H9 (cell line): ENCODE measurements around the gene CHST5. TPM values are rescaled to one million over a fixed set of nuclear protein-coding genes. Genes with fewer than 3 reads are reported as not detected.

ENCODE experiments used
- DNase-seq: peaks from one replicate; pipeline ENCODE4 v3.0.0-alpha.2; 2017
- H2AFZ ChIP-seq: one replicate; pipeline ENCODE4 v1.6.1; 2013; ENCODE audit warnings: mild to moderate bottlenecking, low read length, control low read depth, moderate library complexity
- H2AK5ac ChIP-seq: 2 replicates; pipeline ENCODE4 v1.6.1; 2013; ENCODE audit warnings: low read length, control low read depth, mixed read lengths; ENCODE audit not compliant: insufficient read length
- H2BK120ac ChIP-seq: one replicate; pipeline ENCODE4 v1.6.1; 2013; ENCODE audit warnings: low read depth, mild to moderate bottlenecking, low read length, control low read depth, inconsistent platforms; ENCODE audit not compliant: poor library complexity, severe bottlenecking
- H2BK12ac ChIP-seq: 2 replicates; pipeline ENCODE4 v1.6.1; 2013; ENCODE audit warnings: low read length, control low read depth, mixed read lengths, low read depth; ENCODE audit not compliant: insufficient read length
- H2BK15ac ChIP-seq: 2 replicates; pipeline ENCODE4 v1.6.1; 2013; ENCODE audit warnings: low read depth, low read length, control low read depth
- H2BK20ac ChIP-seq: one replicate; pipeline ENCODE4 v1.6.1; 2013; ENCODE audit warnings: low read depth, mild to moderate bottlenecking, low read length, control low read depth, inconsistent platforms; ENCODE audit not compliant: poor library complexity, severe bottlenecking
- H2BK5ac ChIP-seq: 2 replicates; pipeline ENCODE4 v1.6.1; 2013; ENCODE audit warnings: low read length, control low read depth, mixed read lengths; ENCODE audit not compliant: insufficient read length
- H3K14ac ChIP-seq: 2 replicates; pipeline ENCODE4 v1.6.1; 2013; ENCODE audit warnings: low read length, control low read depth; ENCODE audit not compliant: insufficient read depth
- H3K18ac ChIP-seq: 2 replicates; pipeline ENCODE4 v1.6.1; 2013; ENCODE audit warnings: low read depth, mild to moderate bottlenecking, mixed read lengths, low read length, control low read depth; ENCODE audit not compliant: insufficient read length
- H3K23ac ChIP-seq: 2 replicates; pipeline ENCODE4 v1.6.1; 2013; ENCODE audit warnings: low read length, control low read depth, mixed read lengths, low read depth; ENCODE audit not compliant: insufficient read length
- H3K23me2 ChIP-seq: 2 replicates; pipeline ENCODE4 v1.6.1; 2013; ENCODE audit warnings: low read depth, mild to moderate bottlenecking, mixed read lengths, low read length, control low read depth; ENCODE audit not compliant: insufficient read length, poor library complexity, severe bottlenecking
- H3K27ac ChIP-seq: 2 replicates; pipeline ENCODE4 v1.5.1; 2013; ENCODE audit warnings: low read length, control low read depth, mixed read lengths, low read depth; ENCODE audit not compliant: insufficient read length
- H3K27me3 ChIP-seq: 2 replicates; pipeline ENCODE4 v1.6.1; 2013; ENCODE audit warnings: low read length, control low read depth, inconsistent platforms; ENCODE audit not compliant: insufficient read depth
- H3K4ac ChIP-seq: 2 replicates; pipeline ENCODE4 v1.6.1; 2013; ENCODE audit warnings: low read depth, mild to moderate bottlenecking, control low read depth, inconsistent platforms, low read length, moderate library complexity
- H3K4me1 ChIP-seq: 2 replicates; pipeline ENCODE4 v1.6.1; 2013; ENCODE audit warnings: low read length, control low read depth, inconsistent platforms; ENCODE audit not compliant: insufficient read depth
- H3K4me2 ChIP-seq: 2 replicates; pipeline ENCODE4 v1.6.1; 2013; ENCODE audit warnings: low read length, control low read depth, mixed read lengths; ENCODE audit not compliant: insufficient read length, insufficient read depth
- H3K56ac ChIP-seq: 2 replicates; pipeline ENCODE4 v1.6.1; 2013; ENCODE audit warnings: low read depth, mild to moderate bottlenecking, mixed read lengths, low read length, control low read depth; ENCODE audit not compliant: insufficient read length
- H3K79me1 ChIP-seq: 2 replicates; pipeline ENCODE4 v1.6.1; 2013; ENCODE audit warnings: low read depth, mild to moderate bottlenecking, moderate library complexity, low read length, control low read depth, inconsistent platforms; ENCODE audit not compliant: insufficient read depth, poor library complexity, severe bottlenecking
- H3K79me2 ChIP-seq: 2 replicates; pipeline ENCODE4 v1.6.1; 2013; ENCODE audit warnings: low read length, control low read depth, inconsistent platforms; ENCODE audit not compliant: insufficient read depth
- H3K9ac ChIP-seq: 2 replicates; pipeline ENCODE4 v1.6.1; 2013; ENCODE audit warnings: low read length, control low read depth, mixed read lengths; ENCODE audit not compliant: insufficient read length; ENCODE audit errors: extremely low read depth
- H3K9me3 ChIP-seq: one replicate; pipeline ENCODE4 v1.6.1; 2013; ENCODE audit warnings: low read depth, low read length, inconsistent platforms; ENCODE audit not compliant: control insufficient read depth
- H3T11ph ChIP-seq: one replicate; pipeline ENCODE4 v1.6.1; 2013; ENCODE audit warnings: mild to moderate bottlenecking, low read length, control low read depth, inconsistent platforms
- H4K20me1 ChIP-seq: one replicate; pipeline ENCODE4 v1.6.1; 2013; ENCODE audit not compliant: control insufficient read depth, insufficient read length, insufficient read depth
- H4K5ac ChIP-seq: 2 replicates; pipeline ENCODE4 v1.6.1; 2013; ENCODE audit warnings: low read depth, mild to moderate bottlenecking, mixed read lengths, low read length, control low read depth; ENCODE audit not compliant: insufficient read length
- H4K8ac ChIP-seq: replicated peaks from 2 replicates; pipeline ENCODE4 v1.6.1; 2013; ENCODE audit warnings: low read length, control low read depth, mixed read lengths, low read depth; ENCODE audit not compliant: insufficient read length
- H4K91ac ChIP-seq: 2 replicates; pipeline ENCODE4 v1.6.1; 2013; ENCODE audit warnings: low read depth, mild to moderate bottlenecking, moderate library complexity, mixed read lengths, low read length, control low read depth; ENCODE audit not compliant: insufficient read length
- H3K27ac Mint-ChIP-seq, 3 experiments: 2 replicates in 2 of 3; 3 replicates in 1 of 3; pipeline ENCODE4 v1.8.0; 2020 to 2021; ENCODE audit warnings: mixed read lengths in 3 of 3, mild to moderate bottlenecking in 1 of 3, moderate library complexity in 1 of 3
- H3K27me3 Mint-ChIP-seq: 2 replicates; pipeline ENCODE4 v1.8.0; 2021; ENCODE audit warnings: low read depth, mild to moderate bottlenecking, moderate library complexity, mixed read lengths
- H3K36me3 Mint-ChIP-seq, 3 experiments: 2 replicates in 2 of 3; 3 replicates in 1 of 3; pipeline ENCODE4 v1.8.0; 2020 to 2021; ENCODE audit warnings: low read depth in 3 of 3, mixed read lengths in 3 of 3; ENCODE audit not compliant: insufficient read depth in 1 of 3
- H3K4me1 Mint-ChIP-seq, 2 experiments: 2 replicates each; pipeline ENCODE4 v1.8.0; 2020; ENCODE audit warnings: mixed read lengths in 2 of 2
- H3K4me3 Mint-ChIP-seq, 2 experiments: 2 replicates in 1 of 2; 3 replicates in 1 of 2; pipeline ENCODE4 v1.8.0; 2020 to 2021; ENCODE audit warnings: mild to moderate bottlenecking in 2 of 2, mixed read lengths in 2 of 2, moderate library complexity in 1 of 2
- H3K9me3 Mint-ChIP-seq, 2 experiments: 2 replicates in 1 of 2; 3 replicates in 1 of 2; pipeline ENCODE4 v1.8.0; 2020; ENCODE audit warnings: mild to moderate bottlenecking in 2 of 2, mixed read lengths in 2 of 2, moderate library complexity in 1 of 2
- CTCF ChIP-seq: fragments of 200-600 bp; sonication (generic); conservative IDR thresholded peaks from 3 replicates; pipeline ENCODE4 v1.8.0; 2021; ENCODE audit warnings: antibody characterized with exemption, mild to moderate bottlenecking
- WGBS: extraction: QIAGEN DNeasy Blood & Tissue Kit; methylation state at CpG from one replicate; pipeline ENCODE4 v1.1.7; 2013; ENCODE audit warnings: missing lambda C conversion rate, low lambda C conversion rate, mixed read lengths; ENCODE audit not compliant: insufficient read length; ENCODE audit errors: extremely low coverage; 5-methylcytosine and 5-hydroxymethylcytosine counted together
- total RNA-seq: library from RNA; stranded (reverse); gene quantifications from 2 replicates; pipeline ENCODE4 v1.2.1, GENCODE V29; 2021

Gene CHST5
- total RNA-seq, 1 experiment from 2014 or later: not detected

- no peak overlapping the region for H2BK120ac ChIP-seq
- no peak overlapping the region for H2BK5ac ChIP-seq
- no peak overlapping the region for H3K56ac ChIP-seq
- no peak overlapping the region for H2BK15ac ChIP-seq
- no peak for DNase-seq
- no peak for TF ChIP-seq CTCF
- H2AFZ ChIP-seq: no peak overlapping the region
- no peak overlapping the region for H4K91ac ChIP-seq
- peaks cover 3% of the 10 kb centered on the region for H4K20me1 ChIP-seq
- H3K9ac ChIP-seq: peak overlapping the region; percentile 58
- no peaks in the 10 kb centered on the region for H3K79me2 ChIP-seq
- no peak overlapping the region for H3K27ac ChIP-seq
- Mint-ChIP-seq H3K27me3 (peaks cover 6% of the 10 kb centered on the region; the same call in 1 of the 2 replicates), H3K4me3 (peak overlapping the region; percentile 85 to 94), H3K27ac (peak overlapping the region; percentile 60 to 81 (median 61); a peak in 4 of 7 replicates), H3K4me1 (peaks cover 17 to 20% of the 10 kb centered on the region in 2 experiments), H3K36me3 (peaks cover 0 to 9% (median 0%) of the 10 kb centered on the region in 3 experiments; a peak in 3 of 7 replicates), H3K9me3 (no peaks in the 10 kb centered on the region)
- no peaks in the 10 kb centered on the region; the same call in 1 of the 2 replicates for H3K4me1 ChIP-seq
- H3K9me3 ChIP-seq: no peaks in the 10 kb centered on the region
- H2BK20ac ChIP-seq: no peak overlapping the region
- H3K14ac ChIP-seq: peak overlapping the region; percentile 43
- H2AK5ac ChIP-seq: no peak overlapping the region
- peak overlapping the region; percentile 72 for H3K18ac ChIP-seq
- H3K79me1 ChIP-seq: no peaks in the 10 kb centered on the region
- H3K27me3 ChIP-seq: no peaks in the 10 kb centered on the region
- peak overlapping the region; percentile 65 for H3K4me2 ChIP-seq
- peaks cover 12% of the 10 kb centered on the region for H3K23me2 ChIP-seq
- no CpG with 5 or more reads among the region's 26 CpGs for WGBS
- no peak overlapping the region for H2BK12ac ChIP-seq
- no peak overlapping the region for H4K5ac ChIP-seq
- no peak overlapping the region for H3T11ph ChIP-seq
- no peak overlapping the region for H3K4ac ChIP-seq
- no peak overlapping the region for H3K23ac ChIP-seq
- H4K8ac ChIP-seq: no peak overlapping the region
These were observed 41.2 kb downstream of the CHST5 start for GRCh38 chr16:75494661-75495075.
